Measurements from ENCODE around the gene MAP2K1. TPM values are rescaled to one million over a fixed set of nuclear protein-coding genes. Genes with fewer than 3 reads are reported as not detected.

The MAP2K1 gene
- total and polyA plus RNA-seq, 8 donors, result 46.3 to 60.4 (median 52.8) TPM

DNA sequence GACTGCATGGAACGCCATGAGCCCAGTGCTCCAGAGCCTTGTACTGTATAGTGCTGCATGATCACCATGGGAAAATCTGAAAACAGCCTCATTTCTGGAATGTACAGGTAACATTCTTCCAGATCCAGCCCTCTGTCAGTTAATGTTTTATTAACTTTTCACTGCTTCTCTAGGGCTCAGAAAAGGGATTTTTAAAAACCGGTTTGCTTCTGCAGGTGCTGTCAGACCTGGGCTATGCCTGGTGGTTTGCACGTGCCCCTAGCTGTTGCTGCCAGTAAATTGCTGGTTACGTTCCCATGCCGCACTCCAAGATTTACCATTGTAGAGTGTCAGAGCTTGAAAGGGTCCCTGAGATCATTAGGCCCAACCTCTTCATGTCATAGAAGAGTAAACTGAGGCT is 101.8 kb downstream of the MAP2K1 start:
- Histone ChIP-seq H3K27ac (no peak overlapping the region), H3K36me3 (peaks cover 0 to 92% of the 10 kb centered on the region in 2 donors), H3K9me3 (no peaks in the 10 kb centered on the region), H3K4me1 (peaks cover 0 to 21% of the 10 kb centered on the region in 2 donors), H3K27me3 (no peaks in the 10 kb centered on the region), H3K4me3 (no peak overlapping the region)
- DNase-seq, result no peak
- ATAC-seq, result no peak
- TF ChIP-seq, protein P1, sequence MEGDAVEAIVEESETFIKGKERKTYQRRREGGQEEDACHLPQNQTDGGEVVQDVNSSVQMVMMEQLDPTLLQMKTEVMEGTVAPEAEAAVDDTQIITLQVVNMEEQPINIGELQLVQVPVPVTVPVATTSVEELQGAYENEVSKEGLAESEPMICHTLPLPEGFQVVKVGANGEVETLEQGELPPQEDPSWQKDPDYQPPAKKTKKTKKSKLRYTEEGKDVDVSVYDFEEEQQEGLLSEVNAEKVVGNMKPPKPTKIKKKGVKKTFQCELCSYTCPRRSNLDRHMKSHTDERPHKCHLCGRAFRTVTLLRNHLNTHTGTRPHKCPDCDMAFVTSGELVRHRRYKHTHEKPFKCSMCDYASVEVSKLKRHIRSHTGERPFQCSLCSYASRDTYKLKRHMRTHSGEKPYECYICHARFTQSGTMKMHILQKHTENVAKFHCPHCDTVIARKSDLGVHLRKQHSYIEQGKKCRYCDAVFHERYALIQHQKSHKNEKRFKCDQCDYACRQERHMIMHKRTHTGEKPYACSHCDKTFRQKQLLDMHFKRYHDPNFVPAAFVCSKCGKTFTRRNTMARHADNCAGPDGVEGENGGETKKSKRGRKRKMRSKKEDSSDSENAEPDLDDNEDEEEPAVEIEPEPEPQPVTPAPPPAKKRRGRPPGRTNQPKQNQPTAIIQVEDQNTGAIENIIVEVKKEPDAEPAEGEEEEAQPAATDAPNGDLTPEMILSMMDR (IDR thresholded peaks at IDR 0.05), result no peak
- intact Hi-C loops (cut with DNase I), result no loop called here

DNA sequence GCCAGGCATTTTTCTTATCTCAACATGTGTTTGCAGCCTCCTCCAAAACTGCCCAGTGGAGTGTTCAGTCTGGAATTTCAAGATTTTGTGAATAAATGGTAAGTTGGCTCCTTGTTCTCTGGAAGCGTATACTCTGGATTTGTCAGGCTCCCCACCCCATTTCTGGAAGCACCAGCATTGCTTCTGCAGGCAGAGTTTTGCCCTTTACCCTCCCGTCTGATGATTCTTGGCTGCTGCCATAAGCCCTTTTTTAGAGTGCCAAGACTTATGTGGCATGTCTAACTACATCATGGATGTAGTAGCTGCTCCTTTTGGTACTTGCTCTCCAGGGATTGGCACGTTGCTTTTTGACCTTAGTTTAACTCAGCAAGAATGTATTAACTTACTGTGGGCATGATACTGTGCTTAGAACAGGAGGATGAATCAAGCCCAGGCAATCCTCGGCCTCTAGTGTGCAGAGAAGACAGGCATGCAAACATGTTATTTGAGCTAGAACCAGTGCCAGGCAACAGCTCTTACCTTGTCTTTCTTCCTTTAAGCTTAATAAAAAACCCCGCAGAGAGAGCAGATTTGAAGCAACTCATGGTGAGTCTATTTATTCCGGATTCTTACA is 102.6 kb downstream of the MAP2K1 start:
- Histone ChIP-seq H3K27ac (no peak overlapping the region), H3K27me3 (no peaks in the 10 kb centered on the region), H3K4me1 (peaks cover 0 to 26% of the 10 kb centered on the region in 2 donors), H3K36me3 (peaks cover 0 to 99% of the 10 kb centered on the region in 2 donors), H3K4me3 (no peak overlapping the region), H3K9me3 (no peaks in the 10 kb centered on the region)
- no peak for ATAC-seq
- intact Hi-C loops (cut with DNase I), result no loop called here
- DNase-seq, result no peak
- TF ChIP-seq, protein P1 (IDR thresholded peaks at IDR 0.05), result no peak

DNA sequence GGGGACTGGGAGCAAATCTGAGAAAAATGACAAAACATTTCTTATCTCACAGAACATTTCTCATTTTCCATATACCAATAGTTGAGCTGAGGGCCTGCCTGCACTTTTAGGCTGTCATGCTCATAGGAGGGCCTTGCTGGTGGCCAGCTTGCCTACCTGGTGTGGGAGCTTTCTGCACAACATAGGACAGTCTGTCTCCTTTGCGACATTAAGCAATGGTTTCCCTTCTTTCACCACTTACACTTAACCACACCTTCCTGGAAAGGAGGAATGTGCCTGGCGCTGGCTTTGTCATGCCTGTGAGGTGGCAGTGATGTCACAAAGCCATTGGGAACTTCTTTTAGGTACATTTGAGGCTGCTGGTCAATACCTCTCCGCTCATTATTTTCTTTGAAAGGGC is 105.1 kb downstream of the MAP2K1 start:
- ATAC-seq (no peak), DNase-seq (no peak)
- no peaks in the 10 kb centered on the region for H3K9me3 ChIP-seq
- peaks cover 6 to 43% of the 10 kb centered on the region in 2 donors for H3K4me1 ChIP-seq
- no peaks in the 10 kb centered on the region for H3K27me3 ChIP-seq
- intact Hi-C loops (cut with DNase I), result loop anchor here in 1 of 2 donors (10.0 kb wide), 1 partner anchor 97 kb away; no protein-coding TSS in a partner anchor
- TF ChIP-seq, protein P1 (IDR thresholded peaks at IDR 0.05), result no peak
- H3K27ac ChIP-seq, result no peak overlapping the region
- H3K4me3 ChIP-seq, result no peak overlapping the region
- peaks cover 0 to 91% of the 10 kb centered on the region in 2 donors for H3K36me3 ChIP-seq

DNA sequence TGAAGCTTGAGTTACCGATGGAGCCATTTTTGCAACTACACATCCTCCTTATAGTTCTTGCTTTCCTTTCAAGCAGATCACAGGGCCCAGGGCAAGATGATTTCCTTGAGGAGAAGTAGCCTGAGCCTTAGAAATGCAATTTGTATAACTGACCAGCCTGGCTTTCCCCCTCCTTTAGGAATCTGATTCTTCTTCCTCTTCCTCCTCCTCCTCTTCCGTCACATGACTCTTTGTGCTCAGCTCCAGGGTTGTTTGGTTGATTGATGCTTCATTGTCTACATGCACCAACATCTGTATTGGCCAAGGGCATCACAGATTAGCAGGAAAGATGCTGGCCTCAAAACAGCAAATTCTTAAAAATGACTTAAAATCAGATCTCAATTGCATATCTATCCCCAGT is 107.5 kb downstream of the MAP2K1 start:
- Histone ChIP-seq H3K27me3 (no peaks in the 10 kb centered on the region), H3K4me1 (peaks cover 8 to 55% of the 10 kb centered on the region in 2 donors), H3K36me3 (peaks cover 0 to 80% of the 10 kb centered on the region in 2 donors), H3K4me3 (no peak overlapping the region), H3K9me3 (no peaks in the 10 kb centered on the region), H3K27ac (peak overlapping the region in 1 of 2 donors; percentile 58)
- intact Hi-C loops (cut with DNase I), result loop anchor here in 1 of 2 donors (10.0 kb wide), 1 partner anchor 99 kb away; no protein-coding TSS in a partner anchor
- TF ChIP-seq, protein P1 (IDR thresholded peaks at IDR 0.05), result no peak
- DNase-seq, result no peak
- no peak for ATAC-seq

DNA sequence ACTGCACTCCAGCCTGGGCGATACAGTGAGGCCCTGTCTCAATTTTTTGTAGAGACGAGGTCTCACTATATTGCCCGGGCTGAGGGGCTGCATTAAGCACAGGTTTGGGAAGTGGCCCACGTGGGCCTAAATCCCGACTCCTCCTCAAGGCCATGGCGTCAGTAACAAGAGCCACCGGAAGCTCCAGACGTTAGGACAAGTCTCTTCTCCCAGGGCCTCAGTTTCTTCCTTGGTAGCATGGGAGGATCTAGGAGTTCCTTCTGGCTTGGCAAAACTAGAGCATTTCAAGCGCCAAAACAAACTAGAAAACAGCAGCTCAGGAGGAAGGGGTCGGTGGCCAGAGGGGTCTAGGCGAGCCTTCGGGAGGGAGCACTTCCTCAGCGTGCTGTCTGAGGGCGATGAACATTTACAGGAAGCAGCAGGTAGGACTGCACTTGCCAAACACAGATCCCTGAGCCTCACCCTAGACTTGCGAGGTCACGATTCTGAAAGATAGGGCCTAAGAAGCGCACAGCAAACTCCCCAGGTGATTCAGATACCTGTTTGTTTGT is 110.3 kb downstream of the MAP2K1 start:
- intact Hi-C loops (cut with DNase I), result loop anchor here in 1 of 2 donors (10.0 kb wide), 1 partner anchor 102 kb away; no protein-coding TSS in a partner anchor

More for the DNA sequence above, 110.3 kb downstream of the MAP2K1 start:
- H3K27ac ChIP-seq, result peak overlapping the region; percentile 79 to 90
- peak overlapping the region; percentile 86 to 91 for H3K4me3 ChIP-seq
- peak; percentile 40 for ATAC-seq
- H3K9me3 ChIP-seq, result no peaks in the 10 kb centered on the region
- peaks cover 8 to 66% of the 10 kb centered on the region in 2 donors for H3K4me1 ChIP-seq
- H3K36me3 ChIP-seq, result peaks cover 5 to 80% of the 10 kb centered on the region in 2 donors
- TF ChIP-seq, protein P1 (IDR thresholded peaks at IDR 0.05), result no peak
- DNase-seq, result no peak
- H3K27me3 ChIP-seq, result no peaks in the 10 kb centered on the region

Data from left lung (tissue), 10 donors.